ENCODE data around the gene TTLL12.

DNA sequence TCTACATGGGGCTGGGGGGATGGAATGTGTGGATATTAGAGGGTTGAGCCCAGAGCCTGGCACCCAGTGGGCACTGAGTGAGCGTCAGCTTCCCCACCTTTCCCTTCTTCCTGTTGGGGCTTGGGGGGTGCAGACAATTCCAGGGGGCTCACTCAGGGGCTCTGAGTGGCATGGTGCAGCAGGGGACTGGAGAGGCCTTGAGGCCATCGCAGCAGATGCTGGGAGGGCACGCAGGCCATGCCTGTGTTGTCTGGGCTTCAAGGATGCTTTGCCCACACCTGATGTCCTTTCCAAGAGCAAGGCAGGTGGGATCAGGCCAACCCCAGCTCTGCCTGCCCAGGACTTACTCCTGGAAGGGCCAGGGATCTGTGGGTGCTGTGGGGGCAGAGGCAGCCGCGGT, 11.2 kb upstream of the TTLL12 start:
- TF ChIP-seq, protein P1, sequence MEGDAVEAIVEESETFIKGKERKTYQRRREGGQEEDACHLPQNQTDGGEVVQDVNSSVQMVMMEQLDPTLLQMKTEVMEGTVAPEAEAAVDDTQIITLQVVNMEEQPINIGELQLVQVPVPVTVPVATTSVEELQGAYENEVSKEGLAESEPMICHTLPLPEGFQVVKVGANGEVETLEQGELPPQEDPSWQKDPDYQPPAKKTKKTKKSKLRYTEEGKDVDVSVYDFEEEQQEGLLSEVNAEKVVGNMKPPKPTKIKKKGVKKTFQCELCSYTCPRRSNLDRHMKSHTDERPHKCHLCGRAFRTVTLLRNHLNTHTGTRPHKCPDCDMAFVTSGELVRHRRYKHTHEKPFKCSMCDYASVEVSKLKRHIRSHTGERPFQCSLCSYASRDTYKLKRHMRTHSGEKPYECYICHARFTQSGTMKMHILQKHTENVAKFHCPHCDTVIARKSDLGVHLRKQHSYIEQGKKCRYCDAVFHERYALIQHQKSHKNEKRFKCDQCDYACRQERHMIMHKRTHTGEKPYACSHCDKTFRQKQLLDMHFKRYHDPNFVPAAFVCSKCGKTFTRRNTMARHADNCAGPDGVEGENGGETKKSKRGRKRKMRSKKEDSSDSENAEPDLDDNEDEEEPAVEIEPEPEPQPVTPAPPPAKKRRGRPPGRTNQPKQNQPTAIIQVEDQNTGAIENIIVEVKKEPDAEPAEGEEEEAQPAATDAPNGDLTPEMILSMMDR (IDR thresholded peaks at IDR 0.05): no peak
- TF ChIP-seq EZH2 (IDR thresholded peaks at IDR 0.05; ENCODE audit: borderline replicate concordance, insufficient read depth, low read depth, low read length, poor library complexity, severe bottlenecking): no peak

Measured in B cell (primary cell).